ENCODE results near the gene FGF12. TPM values are rescaled to one million over a fixed set of nuclear protein-coding genes. Genes with fewer than 3 reads are reported as not detected.

FGF12 gene
- total RNA-seq, 1 experiment from 2014 or later, result 0.07 TPM

GRCh38 chr3:192494174-192494573, 233.2 kb downstream of the FGF12 start:
- no peaks in the 10 kb centered on the region for H3K9me3 ChIP-seq (ENCODE audit: control insufficient read depth in 1 of 2, insufficient read depth in 1 of 2, low read depth in 1 of 2, low read length in 2 of 2)
- ATAC-seq (no peak), DNase-seq (ENCODE audit: low read depth, low spot score) (no peak)
- H3K4me2 ChIP-seq (ENCODE audit: low read length), result no peak overlapping the region
- intact Hi-C loops (cut with micrococcal nuclease), result no loop called here
- H2AFZ ChIP-seq (ENCODE audit: low read depth, low read length, poor library complexity, severe bottlenecking), result no peak overlapping the region
- no peaks in the 10 kb centered on the region for H3K4me1 ChIP-seq (ENCODE audit: control insufficient read depth in 1 of 2, insufficient read depth in 2 of 2, low read length in 2 of 2)
- H4K20me1 ChIP-seq (ENCODE audit: insufficient read depth), result no peaks in the 10 kb centered on the region; the same call in 1 of the 2 replicates
- ChIA-PET POLR2A (no interaction called here), RAD21 (ENCODE audit: low non-redundant PET in 1 of 2, low total read pairs in 2 of 2, uncharacterized antibody in 2 of 2, unreplicated experiment in 2 of 2) (no interaction called here), CTCF (no interaction called here)
- H3K36me3 ChIP-seq (ENCODE audit: control insufficient read depth in 1 of 2, insufficient read depth in 2 of 2, low read length in 2 of 2), result no peaks in the 10 kb centered on the region
- peaks cover 12% of the 10 kb centered on the region; the same call in 1 of the 2 replicates for H3K27me3 ChIP-seq (ENCODE audit: insufficient read depth, low read length)
- BruUV-seq (replicated peaks), result no TSS peak
- TF ChIP-seq POLR2AphosphoS5 (IDR thresholded peaks at IDR 0.05; ENCODE audit: low read depth, low read length) (no peak), YY1 (IDR thresholded peaks at IDR 0.05; ENCODE audit: extremely low read depth, insufficient replicate concordance, low read depth, low read length) (no peak), ZFX (IDR thresholded peaks at IDR 0.05) (no peak), EZH2phosphoT487 (IDR thresholded peaks at IDR 0.05; ENCODE audit: borderline replicate concordance) (no peak), SIN3A (IDR thresholded peaks at IDR 0.05; ENCODE audit: low read depth) (no peak), JUND (IDR thresholded peaks at IDR 0.05) (no peak), CBX3 (IDR thresholded peaks at IDR 0.05; ENCODE audit: low read depth) (no peak), SRF (IDR thresholded peaks at IDR 0.05; ENCODE audit: low read depth) (no peak), ELF1 (IDR thresholded peaks at IDR 0.05; ENCODE audit: borderline replicate concordance, low read depth) (no peak), POLR2A (IDR thresholded peaks at IDR 0.05; ENCODE audit: borderline replicate concordance, extremely low read depth, insufficient read depth, insufficient read length) (no peak), REST (IDR thresholded peaks at IDR 0.05; ENCODE audit: low read depth) (no peak), EGR1 (IDR thresholded peaks at IDR 0.05; ENCODE audit: low read depth) (no peak), RAD21 (IDR thresholded peaks at IDR 0.05; ENCODE audit: low read depth) (no peak), EZH2 (IDR thresholded peaks at IDR 0.05) (no peak), ZNF274 (IDR thresholded peaks at IDR 0.05; ENCODE audit: low read depth, low read length) (no peak), CEBPB (IDR thresholded peaks at IDR 0.05; ENCODE audit: low read depth) (no peak), CTCF (IDR thresholded peaks at IDR 0.05 in 2 of 3, conservative IDR thresholded peaks at IDR 0.05 in 1 of 3; ENCODE audit: borderline replicate concordance in 1 of 3, insufficient read depth in 1 of 3, low read depth in 2 of 3, low read length in 2 of 3) (no peak), MAX (IDR thresholded peaks at IDR 0.05) (no peak)
- H3K9ac ChIP-seq (ENCODE audit: low read length), result no peak overlapping the region
- no peak overlapping the region for H3K4me3 ChIP-seq (replicated peaks in 1 of 2; ENCODE audit: low read depth in 1 of 2, low read length in 2 of 2)
- no peak overlapping the region for H3K27ac ChIP-seq (ENCODE audit: low read depth, low read length)
- no peaks in the 10 kb centered on the region for H3K9me2 ChIP-seq (ENCODE audit: insufficient read depth)
- H3K79me2 ChIP-seq (ENCODE audit: insufficient read depth, low read length), result no peaks in the 10 kb centered on the region
